ENCODE measurements around the gene UGT1A3.

The UGT1A3 gene

DNA sequence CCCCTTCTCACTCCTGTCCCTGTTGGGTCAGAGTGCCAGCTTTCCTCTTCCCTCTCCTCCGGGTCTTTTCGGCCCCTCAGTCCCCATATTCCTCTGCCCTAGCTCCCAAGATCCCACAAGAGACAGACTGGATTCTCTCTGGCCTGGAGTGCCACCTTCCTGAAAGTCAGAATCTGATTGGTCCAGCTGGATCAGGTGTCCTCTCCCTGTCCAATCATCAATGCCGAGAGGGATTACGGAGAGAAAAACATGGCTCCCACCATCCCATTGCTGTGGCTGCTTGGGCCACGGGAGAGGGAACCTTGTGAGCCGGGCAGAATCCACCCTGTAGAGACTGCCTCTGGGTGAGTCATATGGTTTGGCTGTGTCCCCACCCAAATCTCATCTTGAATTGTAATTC is 46.6 kb downstream of the UGT1A3 start:
- no peaks in the 10 kb centered on the region for H3K79me2 ChIP-seq (ENCODE audit: insufficient read depth, low read length)
- no peaks in the 10 kb centered on the region for H3K27me3 ChIP-seq (ENCODE audit: insufficient read depth, low read length, poor library complexity)
- no peak for TF ChIP-seq EZH2 (IDR thresholded peaks at IDR 0.05; ENCODE audit: borderline replicate concordance, low read depth, low read length, severe bottlenecking)
- TF ChIP-seq, protein P1, sequence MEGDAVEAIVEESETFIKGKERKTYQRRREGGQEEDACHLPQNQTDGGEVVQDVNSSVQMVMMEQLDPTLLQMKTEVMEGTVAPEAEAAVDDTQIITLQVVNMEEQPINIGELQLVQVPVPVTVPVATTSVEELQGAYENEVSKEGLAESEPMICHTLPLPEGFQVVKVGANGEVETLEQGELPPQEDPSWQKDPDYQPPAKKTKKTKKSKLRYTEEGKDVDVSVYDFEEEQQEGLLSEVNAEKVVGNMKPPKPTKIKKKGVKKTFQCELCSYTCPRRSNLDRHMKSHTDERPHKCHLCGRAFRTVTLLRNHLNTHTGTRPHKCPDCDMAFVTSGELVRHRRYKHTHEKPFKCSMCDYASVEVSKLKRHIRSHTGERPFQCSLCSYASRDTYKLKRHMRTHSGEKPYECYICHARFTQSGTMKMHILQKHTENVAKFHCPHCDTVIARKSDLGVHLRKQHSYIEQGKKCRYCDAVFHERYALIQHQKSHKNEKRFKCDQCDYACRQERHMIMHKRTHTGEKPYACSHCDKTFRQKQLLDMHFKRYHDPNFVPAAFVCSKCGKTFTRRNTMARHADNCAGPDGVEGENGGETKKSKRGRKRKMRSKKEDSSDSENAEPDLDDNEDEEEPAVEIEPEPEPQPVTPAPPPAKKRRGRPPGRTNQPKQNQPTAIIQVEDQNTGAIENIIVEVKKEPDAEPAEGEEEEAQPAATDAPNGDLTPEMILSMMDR (IDR thresholded peaks at IDR 0.05; ENCODE audit: borderline replicate concordance, extremely low read depth, low read length, poor library complexity, severe bottlenecking) = no peak
- DNase-seq = no peak
- H3K27ac ChIP-seq (ENCODE audit: low read length) = no peak overlapping the region
- ATAC-seq (ENCODE audit: insufficient read depth, low read depth) = no peak
- H2AFZ ChIP-seq (ENCODE audit: low read depth, low read length) = no peak overlapping the region
- no peaks in the 10 kb centered on the region for H4K20me1 ChIP-seq (ENCODE audit: insufficient read depth, low read length)
- H3K9ac ChIP-seq (ENCODE audit: low read depth, low read length) = no peak overlapping the region
- H3K4me1 ChIP-seq (ENCODE audit: insufficient read depth, low read length) = no peaks in the 10 kb centered on the region
- H3K4me3 ChIP-seq (ENCODE audit: low read depth in 1 of 2, low read length in 2 of 2) = no peak overlapping the region
- no peaks in the 10 kb centered on the region for H3K36me3 ChIP-seq (ENCODE audit: insufficient read depth, low read length)
- no peaks in the 10 kb centered on the region for H3K9me3 ChIP-seq (ENCODE audit: insufficient read depth, low read length, severe bottlenecking)
- no peak overlapping the region for H3K4me2 ChIP-seq (ENCODE audit: insufficient read depth, low read length)

DNA sequence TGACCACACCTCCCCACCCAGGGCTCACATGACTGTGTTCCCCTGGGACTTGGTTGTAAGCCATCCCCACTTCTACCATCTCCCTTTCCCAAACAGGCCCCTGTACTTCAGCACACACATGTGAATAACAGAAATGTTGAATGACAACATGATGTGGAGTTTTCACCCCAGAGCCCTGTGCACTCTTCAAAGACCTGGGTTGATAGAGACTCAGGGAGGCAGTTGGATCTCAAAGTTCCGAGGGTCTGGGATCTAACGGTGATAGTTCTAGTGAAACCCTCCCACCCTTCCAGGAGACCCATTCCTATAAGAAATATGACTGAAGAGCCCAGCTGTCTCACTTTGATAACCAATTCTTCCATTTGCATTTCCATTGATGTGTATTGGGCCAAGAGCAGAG is 49.2 kb downstream of the UGT1A3 start, which contains the start of gene MROH2A:
Gene MROH2A (plus strand): TSS at position 301 of the 400 bp plus-strand sequence. CDS start 1,029 bp downstream, outside the sequence.
- Histone ChIP-seq H3K4me1 (ENCODE audit: insufficient read depth, low read length) (no peaks in the 10 kb centered on the region), H3K27me3 (ENCODE audit: insufficient read depth, low read length, poor library complexity) (no peaks in the 10 kb centered on the region), H3K9me3 (ENCODE audit: insufficient read depth, low read length, severe bottlenecking) (no peaks in the 10 kb centered on the region), H4K20me1 (ENCODE audit: insufficient read depth, low read length) (no peaks in the 10 kb centered on the region), H3K27ac (ENCODE audit: low read length) (no peak within 1 kb of the TSS), H3K79me2 (ENCODE audit: insufficient read depth, low read length) (no peaks in the 10 kb centered on the region), H2AFZ (ENCODE audit: low read depth, low read length) (no peak within 1 kb of the TSS), H3K4me3 (ENCODE audit: low read depth in 1 of 2, low read length in 2 of 2) (no peak within 1 kb of the TSS), H3K4me2 (ENCODE audit: insufficient read depth, low read length) (no peak within 1 kb of the TSS), H3K9ac (ENCODE audit: low read depth, low read length) (no peak within 1 kb of the TSS), H3K36me3 (ENCODE audit: insufficient read depth, low read length) (no peaks in the 10 kb centered on the region)
- TF ChIP-seq, protein P1 (IDR thresholded peaks at IDR 0.05; ENCODE audit: borderline replicate concordance, extremely low read depth, low read length, poor library complexity, severe bottlenecking) = no peak
- no peak for TF ChIP-seq EZH2 (IDR thresholded peaks at IDR 0.05; ENCODE audit: borderline replicate concordance, low read depth, low read length, severe bottlenecking)
- no peak for DNase-seq
- ATAC-seq (ENCODE audit: insufficient read depth, low read depth) = no peak

DNA sequence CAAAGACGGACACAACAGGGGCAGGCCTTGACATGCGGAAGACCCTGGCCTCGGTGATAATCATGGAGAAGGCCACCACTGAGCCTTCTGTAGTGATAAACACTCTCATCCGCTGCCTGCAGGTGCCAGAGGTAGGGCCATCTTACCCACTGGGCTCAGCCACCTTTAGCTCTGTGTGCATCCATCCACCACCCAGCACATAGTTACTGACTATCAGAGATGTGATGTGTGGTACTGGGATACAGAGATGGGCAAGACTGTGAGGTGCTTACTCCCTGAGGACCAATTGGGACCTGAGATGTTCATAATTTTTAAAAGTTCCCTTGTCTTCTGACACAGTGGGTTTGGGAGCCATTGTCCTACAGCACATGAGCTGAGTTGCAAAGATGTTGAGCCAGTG is 50.9 kb downstream of the UGT1A3 start:
- TF ChIP-seq, protein P1 (IDR thresholded peaks at IDR 0.05; ENCODE audit: borderline replicate concordance, extremely low read depth, low read length, poor library complexity, severe bottlenecking) = no peak
- no peak for TF ChIP-seq EZH2 (IDR thresholded peaks at IDR 0.05; ENCODE audit: borderline replicate concordance, low read depth, low read length, severe bottlenecking)
- H3K27me3 ChIP-seq (ENCODE audit: insufficient read depth, low read length, poor library complexity) = no peaks in the 10 kb centered on the region
- no peak overlapping the region for H3K4me3 ChIP-seq (ENCODE audit: low read depth in 1 of 2, low read length in 2 of 2)
- ATAC-seq (ENCODE audit: insufficient read depth, low read depth) (no peak), DNase-seq (no peak)
- H3K9me3 ChIP-seq (ENCODE audit: insufficient read depth, low read length, severe bottlenecking) = no peaks in the 10 kb centered on the region
- H3K9ac ChIP-seq (ENCODE audit: low read depth, low read length) = no peak overlapping the region
- no peaks in the 10 kb centered on the region for H3K79me2 ChIP-seq (ENCODE audit: insufficient read depth, low read length)
- no peak overlapping the region for H3K4me2 ChIP-seq (ENCODE audit: insufficient read depth, low read length)
- no peaks in the 10 kb centered on the region for H3K36me3 ChIP-seq (ENCODE audit: insufficient read depth, low read length)
- no peaks in the 10 kb centered on the region for H4K20me1 ChIP-seq (ENCODE audit: insufficient read depth, low read length)
- H2AFZ ChIP-seq (ENCODE audit: low read depth, low read length) = no peak overlapping the region
- H3K27ac ChIP-seq (ENCODE audit: low read length) = no peak overlapping the region
- no peaks in the 10 kb centered on the region for H3K4me1 ChIP-seq (ENCODE audit: insufficient read depth, low read length)

DNA sequence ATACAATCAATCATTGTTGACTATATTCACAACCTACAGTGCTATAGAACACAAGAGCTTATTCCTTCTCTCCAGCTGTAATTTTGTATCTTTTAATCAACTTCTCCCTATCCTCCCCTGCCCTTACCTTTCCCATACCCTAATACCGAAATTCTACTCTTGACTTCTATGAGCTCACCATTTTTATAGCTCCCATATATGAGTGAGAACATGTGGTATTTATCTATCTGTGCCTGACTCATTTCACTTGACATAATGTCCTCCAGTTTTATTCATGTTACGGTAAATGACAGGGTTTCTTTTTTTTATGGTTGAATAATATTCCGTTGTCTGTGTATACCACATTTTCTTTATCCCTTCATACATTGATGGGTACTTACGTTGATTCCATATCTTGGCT is 51.9 kb downstream of the UGT1A3 start:
- H3K27ac ChIP-seq (ENCODE audit: low read length) = no peak overlapping the region
- no peak for DNase-seq
- no peak overlapping the region for H3K4me3 ChIP-seq (ENCODE audit: low read depth in 1 of 2, low read length in 2 of 2)
- no peak for ATAC-seq (ENCODE audit: insufficient read depth, low read depth)
- H3K27me3 ChIP-seq (ENCODE audit: insufficient read depth, low read length, poor library complexity) = no peaks in the 10 kb centered on the region
- TF ChIP-seq EZH2 (IDR thresholded peaks at IDR 0.05; ENCODE audit: borderline replicate concordance, low read depth, low read length, severe bottlenecking) = no peak
- TF ChIP-seq, protein P1 (IDR thresholded peaks at IDR 0.05; ENCODE audit: borderline replicate concordance, extremely low read depth, low read length, poor library complexity, severe bottlenecking) = no peak
- no peaks in the 10 kb centered on the region for H4K20me1 ChIP-seq (ENCODE audit: insufficient read depth, low read length)
- no peaks in the 10 kb centered on the region for H3K9me3 ChIP-seq (ENCODE audit: insufficient read depth, low read length, severe bottlenecking)
- no peaks in the 10 kb centered on the region for H3K4me1 ChIP-seq (ENCODE audit: insufficient read depth, low read length)
- H3K9ac ChIP-seq (ENCODE audit: low read depth, low read length) = no peak overlapping the region
- H2AFZ ChIP-seq (ENCODE audit: low read depth, low read length) = no peak overlapping the region
- no peaks in the 10 kb centered on the region for H3K79me2 ChIP-seq (ENCODE audit: insufficient read depth, low read length)
- no peak overlapping the region for H3K4me2 ChIP-seq (ENCODE audit: insufficient read depth, low read length)
- no peaks in the 10 kb centered on the region for H3K36me3 ChIP-seq (ENCODE audit: insufficient read depth, low read length)

All from DND-41 (cell line).